Measurements from ENCODE around the gene DQX1.

DQX1 gene

DNA sequence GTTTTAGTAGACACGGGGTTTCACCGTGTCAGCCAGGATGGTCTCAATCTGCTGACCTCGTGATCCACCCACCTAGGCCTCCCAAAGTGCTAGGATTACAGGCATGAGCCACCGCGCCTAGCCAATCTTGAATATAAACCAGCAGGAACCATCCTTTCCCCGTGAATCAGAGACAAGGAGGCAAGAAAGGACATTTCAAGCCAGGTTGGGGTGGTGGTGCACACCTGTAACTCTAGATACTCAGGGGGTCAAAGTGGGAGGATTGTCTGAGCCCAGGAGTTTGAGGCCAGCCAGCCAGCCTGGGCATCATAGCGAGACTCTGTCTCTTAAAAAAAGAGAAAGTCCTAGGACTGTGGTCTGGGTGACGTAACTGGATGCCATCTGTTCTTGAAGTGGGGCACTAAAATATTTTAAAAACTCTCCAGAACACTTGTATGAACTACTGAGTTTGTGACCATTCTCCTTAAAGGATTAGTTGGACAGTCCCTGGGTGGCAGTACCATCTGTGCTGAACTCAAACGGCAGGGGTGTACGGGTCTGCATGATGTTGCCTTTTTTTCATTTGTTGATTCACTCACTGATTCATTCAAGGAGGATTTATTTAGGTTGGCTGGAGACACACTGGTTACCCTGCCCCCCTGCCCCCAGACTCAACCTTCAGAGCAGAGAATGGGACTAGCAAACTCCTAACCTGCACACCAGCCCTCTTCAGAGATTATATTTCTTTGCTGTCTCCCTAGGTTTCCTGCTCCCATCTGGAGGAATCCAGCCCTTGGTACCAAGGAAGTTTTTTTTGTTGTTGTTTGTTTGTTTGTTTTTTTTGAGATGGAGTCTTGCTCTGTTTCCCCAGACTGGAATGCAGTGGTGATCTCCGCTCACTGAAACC is 14.7 kb downstream of the DQX1 start:
- DNase-seq (ENCODE audit: low read depth): no peak
- no peak overlapping the region for H3K4me3 ChIP-seq (ENCODE audit: low read length)
- TF ChIP-seq, protein P1, sequence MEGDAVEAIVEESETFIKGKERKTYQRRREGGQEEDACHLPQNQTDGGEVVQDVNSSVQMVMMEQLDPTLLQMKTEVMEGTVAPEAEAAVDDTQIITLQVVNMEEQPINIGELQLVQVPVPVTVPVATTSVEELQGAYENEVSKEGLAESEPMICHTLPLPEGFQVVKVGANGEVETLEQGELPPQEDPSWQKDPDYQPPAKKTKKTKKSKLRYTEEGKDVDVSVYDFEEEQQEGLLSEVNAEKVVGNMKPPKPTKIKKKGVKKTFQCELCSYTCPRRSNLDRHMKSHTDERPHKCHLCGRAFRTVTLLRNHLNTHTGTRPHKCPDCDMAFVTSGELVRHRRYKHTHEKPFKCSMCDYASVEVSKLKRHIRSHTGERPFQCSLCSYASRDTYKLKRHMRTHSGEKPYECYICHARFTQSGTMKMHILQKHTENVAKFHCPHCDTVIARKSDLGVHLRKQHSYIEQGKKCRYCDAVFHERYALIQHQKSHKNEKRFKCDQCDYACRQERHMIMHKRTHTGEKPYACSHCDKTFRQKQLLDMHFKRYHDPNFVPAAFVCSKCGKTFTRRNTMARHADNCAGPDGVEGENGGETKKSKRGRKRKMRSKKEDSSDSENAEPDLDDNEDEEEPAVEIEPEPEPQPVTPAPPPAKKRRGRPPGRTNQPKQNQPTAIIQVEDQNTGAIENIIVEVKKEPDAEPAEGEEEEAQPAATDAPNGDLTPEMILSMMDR (IDR thresholded peaks at IDR 0.05; ENCODE audit: insufficient read depth, low read depth, low read length, missing control alignments): no peak

DNA sequence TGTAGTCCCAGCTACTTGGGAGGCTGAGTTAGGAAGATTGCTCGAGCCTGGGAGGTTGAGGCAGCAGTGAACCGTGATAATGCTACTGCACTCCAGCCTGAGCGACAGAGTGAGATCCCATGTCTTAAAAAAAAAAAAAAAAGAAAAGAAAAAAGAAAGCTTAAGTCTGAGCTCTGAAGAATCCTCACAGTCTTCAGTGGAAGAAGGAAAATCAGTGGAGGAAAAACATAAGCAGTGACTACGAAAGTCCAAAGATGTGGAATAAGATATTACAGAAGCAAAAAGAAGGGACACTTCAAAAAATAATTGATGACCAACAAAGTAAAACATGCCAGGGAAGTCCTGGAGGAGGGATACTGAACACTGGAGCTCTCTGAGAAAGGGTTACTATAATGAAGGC is 15.8 kb downstream of the DQX1 start:
- TF ChIP-seq, protein P1 (IDR thresholded peaks at IDR 0.05; ENCODE audit: insufficient read depth, low read depth, low read length, missing control alignments): no peak
- H3K4me3 ChIP-seq (ENCODE audit: low read length): no peak overlapping the region
- no peak for DNase-seq (ENCODE audit: low read depth)

DNA sequence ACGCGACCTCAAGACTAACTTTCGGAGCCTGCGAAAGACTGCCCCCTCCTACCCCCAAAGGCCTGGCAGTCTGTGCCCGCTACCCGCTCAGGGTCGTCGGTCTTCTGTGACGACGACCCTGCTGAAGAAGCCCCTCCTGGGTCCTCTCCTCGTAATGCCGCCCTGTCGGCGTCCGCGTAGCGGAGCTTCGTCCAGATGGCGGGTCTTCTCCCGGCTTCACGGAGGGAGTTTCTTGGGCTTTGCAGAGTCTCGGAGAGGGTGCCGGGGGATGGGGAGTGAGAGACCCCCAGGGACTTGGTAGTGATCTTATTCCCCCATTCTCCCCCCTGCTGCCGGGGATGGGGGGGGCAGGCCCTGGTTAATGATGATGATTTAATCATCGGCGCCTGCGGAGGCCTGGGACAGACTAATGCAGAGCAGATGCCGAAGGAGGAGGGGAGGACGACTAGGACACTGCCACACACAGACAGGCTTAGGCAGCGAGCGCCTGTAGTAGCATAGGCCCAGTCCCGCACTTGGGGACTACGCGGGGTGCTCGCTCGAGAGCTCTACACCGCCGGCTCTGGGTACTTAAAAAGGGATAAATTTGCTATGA is 18.0 kb downstream of the DQX1 start:
- TF ChIP-seq, protein P1 (IDR thresholded peaks at IDR 0.05; ENCODE audit: insufficient read depth, low read depth, low read length, missing control alignments): no peak
- peak overlapping the region; percentile 97 for H3K4me3 ChIP-seq (ENCODE audit: low read length)
- DNase-seq (ENCODE audit: low read depth): peak; percentile 45

DNA sequence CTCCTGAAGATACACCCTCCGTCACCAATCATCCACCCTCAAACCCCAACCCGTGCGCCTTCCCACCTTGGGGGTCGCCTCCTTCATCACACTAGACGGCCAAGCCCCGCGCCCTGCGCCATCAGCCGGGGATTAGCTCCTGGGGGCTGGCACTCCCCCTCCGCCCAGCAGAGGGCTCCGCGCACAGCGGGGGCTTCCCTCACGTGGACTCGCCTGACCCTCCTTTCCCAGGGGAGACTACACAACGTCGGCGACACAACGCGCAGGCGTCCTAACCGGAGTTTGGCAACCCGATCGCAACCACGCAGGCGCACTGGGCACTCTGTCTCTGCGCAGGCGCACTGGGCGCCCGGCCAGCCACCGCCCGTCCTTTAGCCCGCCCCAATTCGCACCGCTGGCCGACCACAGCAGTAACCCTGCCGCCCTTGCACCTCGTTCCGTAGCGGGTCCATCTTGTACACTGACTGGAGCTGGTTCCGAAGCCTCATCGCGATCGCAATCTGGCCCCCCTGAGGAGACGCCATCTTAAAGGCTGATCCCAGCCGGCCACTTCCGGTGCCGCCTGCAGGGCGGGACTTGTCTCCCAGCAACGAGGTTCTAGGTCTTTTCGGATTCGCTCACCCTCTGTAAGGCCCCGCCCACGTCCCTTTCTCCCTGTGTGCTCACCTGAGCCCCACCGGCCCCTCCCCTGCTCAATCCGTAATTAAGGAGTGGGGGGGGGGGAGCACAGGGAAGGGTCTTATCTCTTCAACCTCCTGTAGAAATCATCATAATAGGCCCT is 18.7 kb downstream of the DQX1 start, which contains the start of gene PCGF1:
PCGF1 (minus strand) TSS at position 551 of the 781 bp plus-strand sequence; CDS start at position 524, 27 bp downstream.
- H3K4me3 ChIP-seq (ENCODE audit: low read length): peak within 1 kb of the TSS; percentile 97
- TF ChIP-seq, protein P1 (IDR thresholded peaks at IDR 0.05; ENCODE audit: insufficient read depth, low read depth, low read length, missing control alignments): no peak

DNA sequence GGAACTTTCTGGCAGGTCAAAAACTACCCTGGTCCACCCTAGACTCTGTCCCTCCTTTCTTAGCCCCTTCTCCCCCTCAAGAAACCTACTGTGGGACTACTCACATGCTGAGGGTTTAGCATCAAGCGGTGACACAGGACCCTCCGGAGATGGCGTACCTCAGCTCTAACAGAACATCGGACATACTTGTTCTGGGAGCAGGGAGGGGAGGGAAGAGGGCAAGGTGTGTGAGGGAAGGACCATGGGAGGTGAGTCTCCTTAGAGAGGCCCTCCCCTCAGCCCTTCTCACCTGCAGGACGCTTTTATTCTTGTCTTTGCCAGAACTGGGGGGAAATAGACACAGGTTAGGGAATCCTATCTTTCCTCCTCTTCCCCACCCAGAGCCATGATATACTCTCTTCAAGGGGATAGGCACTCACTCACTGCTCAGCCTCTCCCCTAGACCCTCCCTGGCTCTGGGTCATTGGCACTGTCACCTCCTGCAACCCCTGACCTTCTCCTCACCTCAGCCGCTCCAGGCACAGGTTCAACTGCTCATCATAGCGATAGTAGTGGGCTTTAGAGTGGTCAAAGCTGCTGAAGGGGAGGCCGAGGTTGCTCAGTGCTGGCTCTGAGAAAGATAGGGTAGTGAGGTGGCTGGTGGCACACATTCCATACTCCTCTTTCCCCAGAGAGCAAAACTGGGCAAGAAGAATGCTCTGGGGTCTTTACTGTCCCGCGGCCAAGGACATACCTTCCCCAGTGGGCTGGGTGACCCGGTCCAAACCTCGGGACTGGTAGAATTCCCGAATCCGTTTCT is 20.4 kb downstream of the DQX1 start:
- TF ChIP-seq, protein P1 (IDR thresholded peaks at IDR 0.05; ENCODE audit: insufficient read depth, low read depth, low read length, missing control alignments): no peak
- peak overlapping the region; percentile 18 for H3K4me3 ChIP-seq (ENCODE audit: low read length)
- no peak for DNase-seq (ENCODE audit: low read depth)

More for the DNA sequence above, 18.7 kb downstream of the DQX1 start, which contains the start of gene PCGF1:
- peak; percentile 99 for DNase-seq (ENCODE audit: low read depth)

DNA sequence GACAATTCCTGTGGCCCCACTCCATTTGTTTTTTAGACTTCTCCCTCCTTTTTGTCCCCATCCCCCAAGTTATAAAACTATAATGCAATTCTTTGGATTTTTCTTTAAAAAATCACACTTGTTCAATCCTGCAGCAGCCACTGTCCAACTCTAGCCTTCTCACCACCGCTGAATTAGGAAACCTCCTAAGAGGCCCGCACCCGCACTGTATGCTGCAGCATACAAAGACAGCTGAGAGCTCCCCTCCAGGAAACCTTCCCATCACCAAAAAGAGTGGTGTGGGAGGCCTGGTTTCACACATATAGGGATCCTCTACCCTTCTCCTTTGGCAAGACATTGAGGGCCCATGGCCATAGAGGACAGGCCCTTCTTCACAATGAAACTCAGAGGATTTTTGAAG is 21.4 kb downstream of the DQX1 start:
- H3K4me3 ChIP-seq (ENCODE audit: low read length): no peak overlapping the region
- TF ChIP-seq, protein P1 (IDR thresholded peaks at IDR 0.05; ENCODE audit: insufficient read depth, low read depth, low read length, missing control alignments): no peak
- no peak for DNase-seq (ENCODE audit: low read depth)

Measured in epithelial cell of esophagus (primary cell).